GM18508 (cell line): ENCODE data around the gene DIS3L2.
"Not testable (repeated sequence)": the region's sequence is repeated elsewhere in the genome, so short reads cannot be mapped to it uniquely, and the experiment has no call there.

Experiments
- ATAC-seq: cut with Tn5 transposase; IDR thresholded peaks from one replicate; pipeline ENCODE4 v1.9.1; 2021; ENCODE audit warnings: moderate number of reproducible peaks; ENCODE audit not compliant: insufficient read depth, unreplicated experiment

DIS3L2 gene

DNA sequence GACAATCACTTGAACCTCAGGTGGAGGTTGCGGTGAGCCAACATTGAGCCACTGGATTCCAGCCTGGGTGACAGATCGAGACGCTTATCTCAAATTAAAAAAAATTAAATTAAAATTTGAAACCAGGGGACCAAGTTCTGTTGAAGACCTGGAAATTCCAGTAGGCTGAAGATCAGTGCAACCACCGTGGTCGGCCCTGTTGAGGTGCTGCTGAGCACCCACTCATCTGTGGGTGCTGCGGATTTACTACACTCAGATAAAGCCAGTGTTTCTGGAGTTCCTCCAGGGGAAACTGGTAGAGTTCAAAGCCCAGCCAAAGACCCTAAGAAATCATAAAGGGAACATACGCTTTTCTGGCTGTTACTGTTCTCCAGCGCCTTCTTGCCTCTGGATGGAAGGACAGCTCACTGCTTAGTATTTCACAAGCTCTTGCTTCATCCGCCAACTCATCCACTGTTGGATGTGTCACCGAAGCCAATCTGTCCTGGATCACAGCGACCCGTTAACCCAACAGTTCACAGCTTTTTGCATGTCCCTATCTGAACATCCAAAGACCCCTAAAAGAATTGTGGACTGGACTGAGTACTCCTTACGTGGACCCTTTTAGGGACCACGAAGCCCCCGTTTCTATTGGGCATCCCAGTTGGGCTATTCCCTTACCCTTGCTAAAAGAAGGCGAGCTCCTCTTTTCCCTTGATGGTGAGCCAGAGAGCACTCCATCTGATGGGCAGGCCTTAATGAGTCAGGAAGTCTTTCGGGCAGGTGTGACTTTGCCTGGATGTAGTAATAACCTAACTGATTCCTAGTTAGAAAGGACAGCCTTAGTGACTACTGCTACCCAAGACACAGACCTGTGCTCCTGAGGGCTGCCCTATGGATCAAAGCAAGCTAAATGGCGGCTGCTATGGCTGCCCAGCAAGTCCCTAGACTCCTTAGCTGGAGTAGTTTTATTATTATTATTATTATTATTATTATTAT is 411.0 kb downstream of the DIS3L2 start:
- ATAC-seq = no peak

- ATAC-seq = no peak
These were observed 412.8 kb downstream of the DIS3L2 start for GRCh38 chr2:232374356-232374755.

- no peak for ATAC-seq
These were observed 413.7 kb downstream of the DIS3L2 start for GRCh38 chr2:232375164-232375563.

- no peak for ATAC-seq
These were observed 414.7 kb downstream of the DIS3L2 start for GRCh38 chr2:232376260-232376659.

DNA sequence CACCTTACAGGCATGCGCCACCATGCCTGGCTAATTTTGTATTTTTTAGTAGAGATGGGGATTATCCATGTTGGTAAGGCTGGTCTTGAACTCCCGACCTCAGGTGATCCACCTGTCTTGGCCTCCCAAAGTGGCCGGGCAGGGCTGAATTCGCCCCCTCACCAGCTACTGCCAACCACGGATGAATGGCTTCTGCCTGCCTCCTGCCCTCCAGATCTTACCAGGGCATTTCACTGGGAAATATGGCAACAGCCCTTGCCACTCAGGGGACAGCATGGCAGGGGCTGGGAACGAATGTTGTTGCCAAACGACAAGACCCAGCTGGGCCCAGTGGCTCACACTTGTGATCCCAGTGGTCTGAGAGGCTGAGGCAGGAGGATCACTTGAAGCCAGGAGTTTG is 415.2 kb downstream of the DIS3L2 start:
- ATAC-seq = no peak

DNA sequence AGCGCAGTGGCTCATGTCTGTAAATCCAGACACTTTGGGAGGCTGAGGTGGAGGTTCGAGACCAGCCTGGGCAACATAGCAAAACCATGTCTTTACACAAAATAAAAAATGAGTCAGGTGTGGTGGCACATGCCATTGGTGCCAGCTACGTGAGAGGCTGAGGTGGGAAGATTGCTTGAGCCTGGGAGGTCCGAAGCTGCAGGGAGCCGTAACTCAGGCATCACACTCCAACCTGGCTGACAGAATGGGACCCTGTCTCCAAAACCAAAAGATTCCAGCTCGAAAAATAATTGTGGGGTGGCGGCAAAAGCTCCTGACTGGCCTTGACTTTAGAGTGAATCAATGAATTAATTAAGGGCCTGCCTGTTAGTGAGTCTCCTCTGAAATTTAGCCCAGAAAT is 415.8 kb downstream of the DIS3L2 start:
- ATAC-seq = no peak

DNA sequence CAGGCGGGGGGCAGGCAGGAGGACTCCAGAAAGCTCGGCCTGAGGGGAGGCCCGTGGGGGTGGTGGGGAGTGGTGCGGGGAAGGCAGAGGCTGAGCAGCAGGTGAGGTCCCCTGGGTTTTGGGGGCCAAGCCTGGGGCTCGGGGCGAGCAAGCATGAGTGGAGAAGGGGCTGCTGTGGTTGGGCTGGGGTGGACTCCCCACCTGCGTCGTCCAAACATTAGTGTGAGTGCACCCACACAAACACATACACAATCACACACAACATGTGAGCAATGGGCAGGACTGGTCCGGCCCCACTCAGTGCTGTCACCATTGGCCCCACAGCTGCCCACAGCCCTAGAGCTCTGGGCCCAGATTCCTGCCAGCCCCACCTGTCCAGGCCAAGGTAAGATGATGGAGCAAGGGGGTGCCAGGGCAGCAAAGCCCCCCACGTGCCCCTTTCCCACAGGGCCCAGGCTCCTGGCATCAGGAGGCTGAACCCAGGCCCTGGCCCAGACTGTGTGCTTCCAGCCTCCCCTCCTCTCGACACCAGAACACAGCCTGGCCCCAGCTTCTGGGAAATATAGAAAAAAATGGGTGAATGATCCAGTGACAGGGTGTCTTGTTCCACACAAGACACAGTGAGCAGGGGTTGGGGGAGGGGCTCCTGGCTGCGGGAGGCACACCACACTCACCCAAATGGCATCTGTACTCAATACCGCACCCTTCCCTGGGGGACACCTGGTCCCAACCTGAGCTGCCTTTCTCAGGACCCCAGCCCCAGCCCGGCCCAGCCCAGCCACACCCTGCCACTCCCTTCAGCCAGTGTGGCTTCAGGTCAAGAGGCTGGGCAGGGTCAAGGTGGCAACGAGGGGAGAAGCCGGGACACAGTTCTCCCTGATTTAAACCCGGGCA is 416.6 kb downstream of the DIS3L2 start:
- no peak for ATAC-seq

DNA sequence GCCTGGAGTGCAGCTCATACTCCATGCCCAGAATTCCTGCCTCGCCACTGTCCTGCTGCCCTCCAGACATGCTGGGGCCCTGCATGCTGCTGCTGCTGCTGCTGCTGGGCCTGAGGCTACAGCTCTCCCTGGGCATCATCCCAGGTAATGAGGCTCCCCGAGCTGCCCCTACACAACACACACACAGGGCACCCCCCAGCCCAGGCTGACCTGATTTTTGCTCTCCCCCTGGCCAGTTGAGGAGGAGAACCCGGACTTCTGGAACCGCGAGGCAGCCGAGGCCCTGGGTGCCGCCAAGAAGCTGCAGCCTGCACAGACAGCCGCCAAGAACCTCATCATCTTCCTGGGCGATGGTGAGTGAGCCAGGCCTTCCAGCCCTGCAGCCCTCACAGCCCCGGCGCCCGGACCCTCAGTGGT is 417.2 kb downstream of the DIS3L2 start, which contains the start of gene ALPP:
Gene ALPP, plus strand, starts transcription at position 17 of the 417 bp plus-strand sequence. Its CDS starts 52 bp downstream, at position 69.
- not testable (repeated sequence) for ATAC-seq

DNA sequence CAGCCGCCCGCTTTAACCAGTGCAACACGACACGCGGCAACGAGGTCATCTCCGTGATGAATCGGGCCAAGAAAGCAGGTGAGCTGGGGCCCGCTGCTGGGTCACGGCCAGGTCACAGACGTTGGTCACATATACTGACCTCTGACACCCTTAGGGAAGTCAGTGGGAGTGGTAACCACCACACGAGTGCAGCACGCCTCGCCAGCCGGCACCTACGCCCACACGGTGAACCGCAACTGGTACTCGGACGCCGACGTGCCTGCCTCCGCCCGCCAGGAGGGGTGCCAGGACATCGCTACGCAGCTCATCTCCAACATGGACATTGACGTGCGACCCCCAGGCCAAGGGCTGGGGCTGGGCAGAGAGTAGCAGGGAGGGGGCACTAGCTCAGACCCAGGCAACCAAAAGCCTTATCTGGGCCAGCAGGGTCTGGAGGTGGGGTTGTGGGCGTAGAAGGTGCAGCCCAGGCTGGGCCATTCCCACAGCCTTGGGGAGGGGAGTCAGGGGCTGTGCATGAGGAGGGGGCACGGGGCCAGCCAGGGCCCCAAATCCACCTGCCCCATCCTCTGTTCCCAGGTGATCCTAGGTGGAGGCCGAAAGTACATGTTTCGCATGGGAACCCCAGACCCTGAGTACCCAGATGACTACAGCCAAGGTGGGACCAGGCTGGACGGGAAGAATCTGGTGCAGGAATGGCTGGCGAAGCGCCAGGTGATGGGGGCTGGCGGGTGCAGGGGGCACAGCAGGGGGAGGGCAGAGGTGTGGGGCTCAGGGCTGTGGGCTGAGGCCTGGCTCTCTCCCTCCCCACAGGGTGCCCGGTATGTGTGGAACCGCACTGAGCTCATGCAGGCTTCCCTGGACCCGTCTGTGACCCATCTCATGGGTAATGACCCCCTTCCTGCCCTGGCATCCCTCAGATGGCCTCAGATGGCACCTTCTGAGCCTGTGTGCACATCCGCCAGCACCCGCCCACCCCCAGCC is 418.4 kb downstream of the DIS3L2 start:
- ATAC-seq = not testable (repeated sequence)

DNA sequence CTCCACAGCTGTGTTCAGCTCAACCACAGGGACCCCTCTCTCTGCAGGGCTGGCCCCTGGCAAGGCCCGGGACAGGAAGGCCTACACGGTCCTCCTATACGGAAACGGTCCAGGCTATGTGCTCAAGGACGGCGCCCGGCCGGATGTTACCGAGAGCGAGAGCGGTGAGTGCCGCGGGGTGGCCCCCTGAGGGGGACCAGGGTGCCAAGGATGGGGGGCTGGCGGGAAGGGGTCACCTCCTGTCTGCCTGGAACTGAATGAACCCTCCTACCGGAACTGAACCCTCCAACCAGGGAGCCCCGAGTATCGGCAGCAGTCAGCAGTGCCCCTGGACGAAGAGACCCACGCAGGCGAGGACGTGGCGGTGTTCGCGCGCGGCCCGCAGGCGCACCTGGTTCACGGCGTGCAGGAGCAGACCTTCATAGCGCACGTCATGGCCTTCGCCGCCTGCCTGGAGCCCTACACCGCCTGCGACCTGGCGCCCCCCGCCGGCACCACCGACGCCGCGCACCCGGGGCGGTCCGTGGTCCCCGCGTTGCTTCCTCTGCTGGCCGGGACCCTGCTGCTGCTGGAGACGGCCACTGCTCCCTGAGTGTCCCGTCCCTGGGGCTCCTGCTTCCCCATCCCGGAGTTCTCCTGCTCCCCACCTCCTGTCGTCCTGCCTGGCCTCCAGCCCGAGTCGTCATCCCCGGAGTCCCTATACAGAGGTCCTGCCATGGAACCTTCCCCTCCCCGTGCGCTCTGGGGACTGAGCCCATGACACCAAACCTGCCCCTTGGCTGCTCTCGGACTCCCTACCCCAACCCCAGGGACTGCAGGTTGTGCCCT is 419.9 kb downstream of the DIS3L2 start:
- ATAC-seq = not testable (repeated sequence)

- ATAC-seq = no peak
These were observed 421.1 kb downstream of the DIS3L2 start for GRCh38 chr2:232382331-232383225.

GRCh38 chr2:232384466-232384865 is 423.0 kb downstream of the DIS3L2 start:
- no peak for ATAC-seq

DNA sequence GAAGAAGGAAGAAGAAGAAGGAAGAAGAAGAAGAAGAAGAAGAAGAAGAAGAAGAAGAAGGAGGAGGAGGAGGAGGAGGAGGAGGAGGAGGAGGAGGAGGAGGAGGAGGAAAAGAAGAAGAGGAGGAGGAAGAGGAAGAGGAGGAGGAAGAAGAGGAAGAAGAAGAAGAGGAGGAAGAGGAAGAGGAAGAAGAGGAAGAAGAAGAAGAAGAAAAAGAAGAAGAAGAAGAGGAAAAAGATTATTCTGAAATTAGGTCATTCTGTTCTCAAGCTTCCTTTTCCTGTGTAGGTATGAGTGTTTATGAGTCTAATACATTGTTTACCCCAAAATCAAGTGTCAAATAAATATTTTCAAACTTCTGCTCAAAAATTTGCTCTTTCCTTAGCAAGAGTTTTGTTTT is 423.5 kb downstream of the DIS3L2 start:
- ATAC-seq = not testable (repeated sequence)

GRCh38 chr2:232385660-232386489 is 424.4 kb downstream of the DIS3L2 start:
- no peak for ATAC-seq

- no peak for ATAC-seq
These were observed 424.9 kb downstream of the DIS3L2 start for GRCh38 chr2:232386490-232386739.
